ENCODE measurements around the gene CAND2. TPM values are rescaled to one million over a fixed set of nuclear protein-coding genes. Genes with fewer than 3 reads are reported as not detected.

Gene CAND2
- total and polyA plus RNA-seq, 9 of the 15 experiments (the other 6 are each of a cell fraction or from before 2014, with no cell fraction given), result 0.91 to 14.9 (median 4.3) TPM

- ATAC-seq (peak; percentile 21), FAIRE-seq (no peak), DNase-seq (ENCODE audit: extremely low read depth in 1 of 4, low spot score in 3 of 4) (no peak)
- Histone ChIP-seq H3K4me1 (replicated peaks in 1 of 2; ENCODE audit: control insufficient read depth in 2 of 2, insufficient read depth in 2 of 2, low read length in 2 of 2) (peaks cover 24 to 33% of the 10 kb centered on the region in 2 experiments; a peak in 4 of 5 replicates), H3K4me3 (peak overlapping the region; percentile 85), H3K9me1 (ENCODE audit: control insufficient read depth, insufficient read depth, low read length) (peaks cover 9% of the 10 kb centered on the region), H3K9ac (ENCODE audit: insufficient read depth in 1 of 2, low read depth in 2 of 2, low read length in 2 of 2) (peak overlapping the region; percentile 98 to 100), H3K4me2 (ENCODE audit: insufficient read depth, low read length) (peak overlapping the region; percentile 100), H3K36me3 (ENCODE audit: control insufficient read depth, insufficient read depth, low read length) (peaks cover 55% of the 10 kb centered on the region), H3K9me3 (replicated peaks; ENCODE audit: control insufficient read depth, insufficient read depth, low read depth, low read length) (no peaks in the 10 kb centered on the region), H4K20me1 (replicated peaks; ENCODE audit: control insufficient read depth, insufficient read depth, low read length) (peaks cover 53% of the 10 kb centered on the region), H3K27ac (ENCODE audit: extremely low read depth, low read depth, low read length) (peak overlapping the region; percentile 93), H3K27me3 (ENCODE audit: control insufficient read depth in 2 of 2, insufficient read depth in 2 of 2, low read length in 2 of 2) (no peaks in the 10 kb centered on the region), H3K79me2 (ENCODE audit: control insufficient read depth, insufficient read depth, low read length) (peaks cover 61% of the 10 kb centered on the region), H2AFZ (ENCODE audit: low read depth, low read length) (no peak overlapping the region)
- CTCF ChIA-PET (ENCODE audit: low intra/inter-chr PET ratio), result interaction anchor here (1.2 kb wide), 1 partner anchor 28 kb away, joined by 3 read pairs; no protein-coding TSS in a partner anchor
- TSS peak; percentile 52 for BruUV-seq (replicated peaks)
- intact Hi-C loops (cut with micrococcal nuclease), result loop anchor here (5.0 kb wide), 2 partner anchors 53 to 283 kb away; partner anchors contain the start of gene MKRN2
- in situ Hi-C loops (cut with MboI), result no loop called here
- POLR2A ChIA-PET, result interaction anchor here (0.6 to 4.3 kb wide), 21 partner anchors 10 to 136 kb away, joined by 3 to 70 read pairs (median 6); no protein-coding TSS in a partner anchor
- 0% methylated on average over 18 of the region's 18 CpGs for WGBS (ENCODE audit: insufficient coverage, low coverage, missing lambda C conversion rate)
- TF ChIP-seq MTF1 (CRISPR knock-in tag; IDR thresholded peaks at IDR 0.05; ENCODE audit: borderline replicate concordance), result no peak
- TF ChIP-seq SAFB (IDR thresholded peaks at IDR 0.05; ENCODE audit: borderline replicate concordance, low read depth, low read length), result no peak
- no peak for TF ChIP-seq FOXA1 (IDR thresholded peaks at IDR 0.05; ENCODE audit: borderline replicate concordance)
- peak; percentile 12; the same call in 1 of the 2 replicates for TF ChIP-seq ZNF696 (CRISPR knock-in tag; conservative IDR thresholded peaks at IDR 0.05)
- TF ChIP-seq ZFP30 (CRISPR knock-in tag; IDR thresholded peaks at IDR 0.05; ENCODE audit: borderline replicate concordance), result no peak
- no peak for TF ChIP-seq ZNF584 (CRISPR knock-in tag; IDR thresholded peaks at IDR 0.05; ENCODE audit: low read depth)
- no peak for TF ChIP-seq SIRT6 (IDR thresholded peaks at IDR 0.05; ENCODE audit: low read depth, low read length)
- no peak for TF ChIP-seq HLTF (IDR thresholded peaks at IDR 0.05)
- TF ChIP-seq TEAD4 (IDR thresholded peaks at IDR 0.05; ENCODE audit: low read length), result peak; percentile 15; the same call in 1 of the 2 replicates
- TF ChIP-seq TEAD4 (CRISPR knock-in tag; IDR thresholded peaks at IDR 0.05; ENCODE audit: borderline replicate concordance), result no peak
- TF ChIP-seq THRAP3 (IDR thresholded peaks at IDR 0.05; ENCODE audit: borderline replicate concordance), result 0 out of 2 replicates have a peak, but pooled peaks have one; percentile 39
- TF ChIP-seq PRPF4 (IDR thresholded peaks at IDR 0.05; ENCODE audit: insufficient read depth, low read depth, low read length, poor library complexity, severe bottlenecking), result no peak
- TF ChIP-seq MAFG (tag; conservative IDR thresholded peaks at IDR 0.05), result no peak
- 0 out of 2 replicates have a peak, but pooled peaks have one; percentile 66 for TF ChIP-seq ZNF717 (CRISPR knock-in tag; IDR thresholded peaks at IDR 0.05)
- no peak for TF ChIP-seq CBFB (CRISPR knock-in tag; IDR thresholded peaks at IDR 0.05)
- TF ChIP-seq FOXK1 (CRISPR knock-in tag; IDR thresholded peaks at IDR 0.05; ENCODE audit: borderline replicate concordance), result no peak; the same call in 1 of the 2 replicates
- 0 out of 2 replicates have a peak, but pooled peaks have one; percentile 31 for TF ChIP-seq USF1 (CRISPR knock-in tag; IDR thresholded peaks at IDR 0.05)
- TF ChIP-seq EP300 (IDR thresholded peaks at IDR 0.05; ENCODE audit: low read length), result no peak
- no peak for TF ChIP-seq TBP (optimal IDR thresholded peaks at IDR 0.05; ENCODE audit: low read depth, low read length)
- TF ChIP-seq PTRF (tag; IDR thresholded peaks at IDR 0.05), result no peak
- TF ChIP-seq RAD21 (CRISPR knock-in tag; conservative IDR thresholded peaks at IDR 0.05 in 1 of 2, IDR thresholded peaks at IDR 0.05 in 1 of 2), result no peak
- TF ChIP-seq MAZ (CRISPR knock-in tag; conservative IDR thresholded peaks at IDR 0.05 in 1 of 2, IDR thresholded peaks at IDR 0.05 in 1 of 2), result no peak
Observed at GRCh38 chr3:12840591-12841148, 44.2 kb downstream of the CAND2 start.

Measured in K562 (cell line).